CD14-positive monocyte (primary cell): ENCODE results near the gene IRF6. TPM values are rescaled to one million over a fixed set of nuclear protein-coding genes. Genes with fewer than 3 reads are reported as not detected.

Experiments
- DNase-seq, 3 donors: peaks; one replicate each; pipeline ENCODE4 v3.0.0-alpha.2; 2011 to 2022
- H2AFZ ChIP-seq: 2 replicates; pipeline ENCODE4 v1.6.0; 2012; ENCODE audit warnings: mild to moderate bottlenecking, low read depth, low read length, inconsistent platforms; ENCODE audit not compliant: insufficient read depth, poor library complexity, severe bottlenecking
- H3K27ac ChIP-seq, 2 donors: 1 replicate in 1 of 2; 2 replicates in 1 of 2; pipeline ENCODE4 v1.5.1; 2012 to 2013; ENCODE audit warnings: low read length in 2 of 2, control low read depth in 1 of 2, inconsistent platforms in 1 of 2, low read depth in 1 of 2, mild to moderate bottlenecking in 1 of 2
- H3K27me3 ChIP-seq, 2 donors: one replicate each; pipeline versions ENCODE4 v1.6.0 to v1.6.1; 2011 to 2013; ENCODE audit warnings: low read length in 2 of 2; ENCODE audit not compliant: control insufficient read depth in 2 of 2, insufficient read depth in 2 of 2
- H3K36me3 ChIP-seq, 2 donors: replicated peaks in 1 of 2; 1 replicate in 1 of 2; 2 replicates in 1 of 2; pipeline versions ENCODE4 v1.5.1 to v1.6.1; 2012 to 2013; ENCODE audit warnings: low read length in 2 of 2, control low read depth in 1 of 2, inconsistent platforms in 1 of 2, mild to moderate bottlenecking in 1 of 2; ENCODE audit not compliant: insufficient read depth in 2 of 2, control insufficient read depth in 1 of 2
- H3K4me1 ChIP-seq, 2 donors: 1 replicate in 1 of 2; 2 replicates in 1 of 2; pipeline versions ENCODE4 v1.5.1 to v1.6.1; 2012 to 2013; ENCODE audit warnings: low read length in 2 of 2, control low read depth in 1 of 2, inconsistent platforms in 1 of 2, mild to moderate bottlenecking in 1 of 2, moderate library complexity in 1 of 2; ENCODE audit not compliant: insufficient read depth in 2 of 2, control insufficient read depth in 1 of 2
- H3K4me2 ChIP-seq: replicated peaks from 2 replicates; pipeline ENCODE3; 2012; ENCODE audit warnings: low read length, moderate library complexity, mild to moderate bottlenecking; ENCODE audit not compliant: poor library complexity, severe bottlenecking; ENCODE audit errors: extremely low read depth
- H3K4me3 ChIP-seq, 3 experiments: fragments of 200-600 bp in 1 of 3; sonication (generic) in 1 of 3; replicated peaks in 1 of 3; 1 replicate in 2 of 3; 2 replicates in 1 of 3; pipeline ENCODE4 v1.5.1; 2011 to 2013; ENCODE audit warnings: low read length in 3 of 3, mild to moderate bottlenecking in 3 of 3, control low read depth in 2 of 3, low read depth in 2 of 3, inconsistent platforms in 1 of 3, moderate library complexity in 1 of 3
- H3K79me2 ChIP-seq: 2 replicates; pipeline ENCODE4 v1.6.0; 2012; ENCODE audit warnings: mild to moderate bottlenecking, control low read depth, inconsistent platforms, low read length, moderate library complexity; ENCODE audit not compliant: insufficient read depth
- H3K9ac ChIP-seq: 2 replicates; pipeline ENCODE4 v1.6.0; 2017; ENCODE audit warnings: low read length, mild to moderate bottlenecking; ENCODE audit not compliant: insufficient read depth, poor library complexity, severe bottlenecking
- H3K9me3 ChIP-seq, 2 donors: replicated peaks in 1 of 2; 1 replicate in 1 of 2; 2 replicates in 1 of 2; pipeline versions ENCODE4 v1.5.1 to v1.6.1; 2012 to 2013; ENCODE audit warnings: low read length in 2 of 2, control low read depth in 1 of 2; ENCODE audit not compliant: control insufficient read depth in 1 of 2, insufficient read depth in 1 of 2
- H4K20me1 ChIP-seq: 2 replicates; pipeline ENCODE4 v1.6.0; 2012; ENCODE audit warnings: mild to moderate bottlenecking, low read length, control low read depth, moderate library complexity; ENCODE audit not compliant: insufficient read depth
- H3K27ac Mint-ChIP-seq, 7 donors: one replicate each; pipeline ENCODE4 v1.8.0; 2020; ENCODE audit warnings: mild to moderate bottlenecking in 7 of 7, mixed read lengths in 7 of 7, moderate library complexity in 6 of 7, inconsistent platforms in 2 of 7
- H3K27me3 Mint-ChIP-seq, 3 donors: one replicate each; pipeline ENCODE4 v1.8.0; 2021 to 2022; ENCODE audit warnings: low read depth in 3 of 3, mild to moderate bottlenecking in 3 of 3, mixed read lengths in 3 of 3, moderate library complexity in 3 of 3, inconsistent platforms in 1 of 3
- H3K36me3 Mint-ChIP-seq, 2 donors: one replicate each; pipeline ENCODE4 v1.8.0; 2020; ENCODE audit warnings: mixed read lengths in 2 of 2, inconsistent platforms in 1 of 2, mild to moderate bottlenecking in 1 of 2
- H3K4me1 Mint-ChIP-seq: one replicate; pipeline ENCODE4 v1.8.0; 2020; ENCODE audit warnings: mild to moderate bottlenecking, mixed read lengths
- H3K4me3 Mint-ChIP-seq, 2 donors: one replicate each; pipeline ENCODE4 v1.8.0; 2020; ENCODE audit warnings: mild to moderate bottlenecking in 2 of 2, mixed read lengths in 2 of 2, moderate library complexity in 1 of 2
- H3K9me3 Mint-ChIP-seq, 7 donors: one replicate each; pipeline ENCODE4 v1.8.0; 2020 to 2022; ENCODE audit warnings: mixed read lengths in 7 of 7, mild to moderate bottlenecking in 6 of 7, moderate library complexity in 6 of 7, inconsistent platforms in 2 of 7
- CTCF ChIP-seq: fragments of 200-600 bp; IDR thresholded peaks from one replicate; pipeline ENCODE4 v1.8.0; 2022; ENCODE audit warnings: antibody characterized with exemption, mild to moderate bottlenecking
- WGBS: methylation state at CpG from one replicate; pipeline ENCODE4 v1.1.5; 2013; ENCODE audit warnings: missing lambda C conversion rate; ENCODE audit not compliant: insufficient coverage; 5-methylcytosine and 5-hydroxymethylcytosine counted together
- intact Hi-C, 2 donors: fragments of 100-400 bp; cut with micrococcal nuclease; formaldehyde crosslinking; loops; one replicate each; pipeline versions ENCODE4 v1.15.0 to v1.15.1; 2023
- polyA plus RNA-seq, 3 donors: library from polyadenylated mRNA; depleted of rRNA in 1 of 3; unstranded in 2 of 3; stranded (reverse) in 1 of 3; fragments of 300-500 nt in 2 of 3; fragments of >200 nt in 1 of 3; fragmentation: Illumina TruSeq in 2 of 3; gene quantifications; 1 replicate in 2 of 3; 2 replicates in 1 of 3; pipeline ENCODE4 v1.2.3, GENCODE V29; 2012 to 2021

Gene IRF6
- polyA plus RNA-seq, 3 donors, result 0.21 to 0.62 (median 0.35) TPM

- Histone ChIP-seq H4K20me1 (no peaks in the 10 kb centered on the region), H3K4me1 (peaks cover 50 to 51% of the 10 kb centered on the region in 2 donors), H3K9ac (no peak overlapping the region), H3K4me2 (peak overlapping the region; percentile 70), H3K4me3 (peak overlapping the region; percentile 9 to 65 (median 24)), H3K79me2 (no peaks in the 10 kb centered on the region), H2AFZ (peak overlapping the region; percentile 71), H3K27me3 (no peaks in the 10 kb centered on the region), H3K36me3 (no peaks in the 10 kb centered on the region), H3K9me3 (no peaks in the 10 kb centered on the region), H3K27ac (peak overlapping the region; percentile 15 to 63)
- Mint-ChIP-seq H3K4me1 (peaks cover 45% of the 10 kb centered on the region), H3K9me3 (no peaks in the 10 kb centered on the region), H3K36me3 (no peaks in the 10 kb centered on the region), H3K27ac (peak overlapping the region; percentile 48 to 93 (median 89)), H3K4me3 (peak overlapping the region; percentile 62 to 85), H3K27me3 (peaks cover 0 to 6% (median 0%) of the 10 kb centered on the region in 3 donors)
- WGBS, result 15% methylated on average over 37 of the region's 37 CpGs
- peak; percentile 93 for TF ChIP-seq CTCF
- DNase-seq, result peak; percentile 96 to 99 (median 97)
- intact Hi-C loops, result loop anchor here (5.0 to 10.0 kb wide), 2 partner anchors 53 to 170 kb away; no protein-coding TSS in a partner anchor
Observed at GRCh38 chr1:209747580-209748262, 58.2 kb downstream of the IRF6 start.

- no peak overlapping the region for H3K27ac Mint-ChIP-seq
- Histone ChIP-seq H3K36me3 (no peaks in the 10 kb centered on the region), H3K4me3 (no peak overlapping the region), H3K9me3 (no peaks in the 10 kb centered on the region), H3K79me2 (no peaks in the 10 kb centered on the region), H3K4me1 (peaks cover 39 to 40% of the 10 kb centered on the region in 2 donors), H2AFZ (no peak overlapping the region), H4K20me1 (no peaks in the 10 kb centered on the region), H3K9ac (no peak overlapping the region), H3K27ac (no peak overlapping the region), H3K27me3 (no peaks in the 10 kb centered on the region), H3K4me2 (no peak overlapping the region)
- H3K9me3 Mint-ChIP-seq, result no peaks in the 10 kb centered on the region
- intact Hi-C loops, result loop anchor here (5.0 to 10.0 kb wide), 2 partner anchors 52 to 169 kb away; no protein-coding TSS in a partner anchor
- no peak for TF ChIP-seq CTCF
- H3K36me3 Mint-ChIP-seq, result no peaks in the 10 kb centered on the region
- peaks cover 0 to 6% (median 0%) of the 10 kb centered on the region in 3 donors for H3K27me3 Mint-ChIP-seq
- DNase-seq, result peak in 1 of 3 donors; percentile 31
- WGBS, result 95% methylated on average over 2 of the region's 4 CpGs
- peaks cover 34% of the 10 kb centered on the region for H3K4me1 Mint-ChIP-seq
- no peak overlapping the region for H3K4me3 Mint-ChIP-seq
Observed at GRCh38 chr1:209746451-209747165, 59.3 kb downstream of the IRF6 start.
